GF-D8 (cell line): ENCODE measurements around the gene CD247.

Experiments
- DNase-seq: peaks from one replicate; lab custom pipeline; 2025; lab: John Stamatoyannopoulos, UW

Gene CD247

DNA sequence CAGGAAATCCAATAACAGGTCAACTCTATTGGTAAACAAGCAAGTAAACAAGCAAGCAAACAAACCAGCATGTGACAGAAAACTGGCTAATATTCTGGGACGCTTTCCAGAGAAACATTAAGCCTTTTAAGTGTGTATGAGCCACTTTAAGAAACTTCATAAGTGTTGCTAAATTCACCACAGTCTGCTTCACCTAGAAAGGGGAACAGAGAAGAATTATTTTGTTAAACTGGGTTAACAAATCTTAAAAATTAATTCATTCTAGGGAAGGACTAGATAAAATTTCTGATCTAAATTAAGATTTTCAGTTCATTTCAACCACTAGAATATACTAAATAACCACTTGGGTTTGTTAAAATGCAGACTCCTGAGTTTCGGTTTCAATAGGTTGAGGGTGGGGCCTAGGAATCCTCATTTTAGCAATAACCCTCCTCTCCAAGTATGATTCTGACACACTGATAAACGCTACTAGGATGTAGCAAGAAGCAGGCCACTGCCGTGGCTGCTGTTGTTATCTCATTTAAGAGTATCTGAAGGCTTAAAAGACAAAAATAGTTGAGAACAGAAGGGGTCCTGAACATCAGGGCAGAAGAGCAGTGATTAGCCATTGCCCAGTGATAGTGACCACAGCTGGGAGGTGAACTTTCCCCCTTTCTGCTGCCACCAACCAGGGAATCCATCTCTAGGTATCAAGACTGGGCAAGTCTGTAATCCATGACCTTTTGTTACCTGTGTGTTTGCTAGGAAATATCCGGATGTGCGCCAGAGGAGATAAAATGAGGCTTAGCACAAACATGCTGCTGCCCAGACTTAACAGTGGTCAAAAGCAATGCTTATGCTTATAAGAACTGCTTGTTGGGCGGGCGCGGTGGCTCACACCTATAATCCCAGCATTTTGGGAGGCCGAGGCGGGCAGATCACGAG is 24.0 kb upstream of the CD247 start:
- DNase-seq, result no peak

DNA sequence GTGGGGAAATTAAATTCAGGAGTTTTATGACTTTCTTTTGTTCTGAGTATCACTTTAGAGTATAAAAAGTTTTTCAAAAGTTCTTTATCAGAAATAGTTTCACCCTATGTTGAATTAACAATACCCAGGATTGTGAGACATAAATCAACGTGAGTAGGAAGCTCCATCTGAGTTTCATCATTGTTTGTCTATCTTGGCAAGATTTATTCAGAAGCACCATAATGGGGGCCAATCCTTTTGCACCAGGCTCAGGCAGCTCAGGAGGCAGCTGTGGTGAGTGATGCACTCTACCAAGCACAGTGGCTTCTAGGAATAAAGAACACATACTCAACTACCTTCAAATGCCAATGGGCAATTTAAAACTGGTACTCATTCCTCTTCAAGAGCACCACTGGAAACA is 23.3 kb upstream of the CD247 start:
- DNase-seq, result no peak

DNA sequence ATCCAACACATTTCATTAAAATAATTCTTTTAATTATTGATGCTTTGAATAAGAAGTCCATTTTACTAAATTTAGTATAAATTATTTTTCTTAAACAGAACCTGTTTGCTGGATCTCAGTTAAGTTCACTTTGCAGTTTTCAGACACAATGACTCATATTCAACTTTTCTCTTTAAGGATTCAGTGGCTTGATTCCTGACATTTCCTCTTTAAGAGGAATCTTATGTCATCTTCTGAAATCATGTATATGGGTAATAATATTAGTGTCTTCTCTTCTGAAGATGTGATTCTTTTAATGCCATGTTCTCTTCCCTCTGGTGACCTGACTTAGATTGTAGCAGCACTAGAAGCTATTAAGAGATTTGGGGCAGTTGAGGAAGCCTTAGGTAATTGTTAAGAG is 22.7 kb upstream of the CD247 start:
- DNase-seq, result no peak

DNA sequence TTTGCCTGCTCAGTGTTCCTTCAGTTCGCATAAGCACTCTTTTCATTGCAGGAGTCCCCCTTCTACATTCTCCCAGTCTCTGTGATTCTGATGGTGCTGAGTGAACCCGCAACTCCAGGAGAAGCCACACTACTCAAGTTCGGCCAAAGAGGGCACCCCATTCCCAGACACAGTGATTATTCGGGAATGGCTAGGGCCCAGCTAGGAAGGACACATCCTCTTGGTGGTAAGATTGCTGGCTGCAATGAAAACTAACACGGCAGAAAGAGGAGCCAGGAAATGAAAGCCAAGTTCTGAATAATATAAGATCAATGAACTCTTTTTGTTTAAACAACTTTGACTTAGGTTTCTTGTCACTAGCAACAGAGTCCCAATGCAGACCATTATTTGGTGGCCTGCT is 20.3 kb upstream of the CD247 start:
- DNase-seq, result no peak

DNA sequence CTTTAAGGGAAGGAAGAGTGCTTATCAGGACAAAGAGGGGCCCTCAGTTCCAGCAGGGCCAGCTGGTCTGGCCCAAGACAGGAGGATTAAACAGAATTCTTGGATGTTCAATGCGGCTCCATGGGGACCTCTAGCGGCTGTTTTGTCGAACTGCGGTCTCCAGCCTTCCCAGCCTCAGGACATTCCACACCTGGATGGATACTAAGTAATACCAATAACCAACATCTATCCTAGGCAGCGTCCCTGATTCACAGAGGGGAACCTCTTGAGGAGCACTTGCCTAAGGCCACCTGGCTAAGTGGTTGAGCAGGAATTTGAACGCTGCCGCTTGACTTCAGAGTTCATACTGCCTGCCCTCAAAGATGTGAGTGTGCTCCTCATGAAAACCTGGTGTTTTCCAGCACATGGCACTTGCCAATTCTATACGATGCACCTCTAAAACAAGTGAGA is 15.5 kb upstream of the CD247 start:
- DNase-seq, result no peak

DNA sequence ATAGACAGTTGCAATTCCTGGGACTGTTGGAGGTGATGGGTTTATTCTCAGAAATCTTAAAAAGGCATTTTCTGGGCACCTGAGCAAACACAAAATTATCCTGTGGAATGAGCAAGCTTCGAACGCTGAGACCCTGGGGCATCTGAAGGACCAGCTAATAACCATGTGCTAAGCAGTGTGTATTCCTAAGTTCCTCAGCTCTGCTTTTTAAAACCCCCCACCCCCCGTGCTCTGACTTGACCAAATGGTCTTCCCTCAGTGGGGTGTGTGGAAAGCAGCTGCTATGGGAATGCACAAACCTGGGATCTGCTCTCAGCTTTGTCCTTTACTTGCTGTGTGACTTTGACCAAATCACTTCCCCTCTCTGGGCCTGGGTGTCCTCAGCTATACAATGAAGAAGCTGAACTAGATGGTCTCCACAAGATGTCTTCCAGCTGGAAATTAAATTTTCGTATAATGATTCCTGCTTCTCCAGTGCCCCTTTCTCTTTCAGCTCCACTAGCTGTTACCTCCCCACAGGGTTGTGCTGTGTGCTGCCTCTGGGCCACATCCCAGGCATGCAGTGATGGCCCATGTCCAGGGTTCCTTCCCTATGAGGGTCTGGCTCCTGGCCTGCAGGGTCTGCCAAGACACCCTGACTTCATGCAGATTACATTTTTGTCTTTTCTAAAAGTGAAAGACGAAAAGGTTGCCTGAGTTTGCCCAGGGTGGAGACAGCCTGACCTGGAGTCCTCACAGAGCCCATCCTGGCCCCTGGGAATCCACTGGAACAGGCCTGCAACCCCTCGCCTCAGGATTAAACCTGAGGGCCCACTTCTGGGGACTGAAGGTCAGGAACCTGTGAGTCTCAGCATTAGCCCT is 14.9 kb upstream of the CD247 start:
- no peak for DNase-seq

DNA sequence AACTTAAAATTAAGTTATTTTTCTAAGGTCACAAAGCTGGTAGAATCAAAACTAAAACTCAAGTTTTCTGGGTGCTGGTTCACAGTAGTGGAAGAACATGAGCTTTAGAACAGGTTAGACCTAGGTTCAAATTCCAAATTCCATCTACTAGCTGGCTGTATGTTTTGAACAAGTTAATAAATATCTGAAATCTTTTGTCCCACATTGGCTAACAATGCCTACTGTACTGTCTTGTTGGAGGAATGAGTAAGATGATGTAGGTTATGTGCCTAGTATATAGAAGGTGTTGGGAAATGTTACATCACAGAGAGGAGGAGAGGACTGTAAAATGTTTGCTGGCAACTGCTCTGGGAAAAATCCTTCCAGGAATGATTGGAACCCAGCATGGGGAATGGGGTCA is 14.0 kb upstream of the CD247 start:
- no peak for DNase-seq

DNA sequence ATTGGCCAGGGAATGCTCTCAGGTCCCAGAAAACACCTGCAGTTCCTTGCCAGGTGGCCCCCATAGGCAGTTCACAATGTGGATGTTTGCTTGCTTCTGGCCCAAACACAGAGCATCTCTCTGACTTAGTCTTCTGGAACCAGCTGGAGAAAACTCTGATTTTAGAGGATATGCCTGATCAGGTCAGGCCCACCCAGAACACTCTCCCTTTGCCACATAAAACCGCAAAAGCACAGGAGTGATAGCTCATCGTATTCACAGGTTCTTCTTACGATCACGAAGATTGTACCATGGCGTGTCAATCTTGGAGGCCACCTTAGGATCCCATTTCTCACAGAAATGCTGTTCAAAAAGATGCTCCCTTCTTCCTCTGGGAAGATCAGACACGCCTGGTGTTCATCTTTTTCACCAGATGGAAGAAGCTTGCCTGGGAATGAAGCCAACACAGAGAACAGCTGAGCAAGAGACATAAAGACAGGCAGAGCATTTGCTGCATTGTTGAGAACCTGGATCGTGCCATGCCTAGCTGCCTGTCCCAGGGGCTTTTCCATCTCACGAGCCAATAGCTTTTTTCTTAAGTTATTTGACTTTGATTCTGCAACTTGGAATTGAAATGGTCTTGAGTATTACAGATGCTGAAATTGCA is 11.6 kb upstream of the CD247 start:
- DNase-seq, result no peak

DNA sequence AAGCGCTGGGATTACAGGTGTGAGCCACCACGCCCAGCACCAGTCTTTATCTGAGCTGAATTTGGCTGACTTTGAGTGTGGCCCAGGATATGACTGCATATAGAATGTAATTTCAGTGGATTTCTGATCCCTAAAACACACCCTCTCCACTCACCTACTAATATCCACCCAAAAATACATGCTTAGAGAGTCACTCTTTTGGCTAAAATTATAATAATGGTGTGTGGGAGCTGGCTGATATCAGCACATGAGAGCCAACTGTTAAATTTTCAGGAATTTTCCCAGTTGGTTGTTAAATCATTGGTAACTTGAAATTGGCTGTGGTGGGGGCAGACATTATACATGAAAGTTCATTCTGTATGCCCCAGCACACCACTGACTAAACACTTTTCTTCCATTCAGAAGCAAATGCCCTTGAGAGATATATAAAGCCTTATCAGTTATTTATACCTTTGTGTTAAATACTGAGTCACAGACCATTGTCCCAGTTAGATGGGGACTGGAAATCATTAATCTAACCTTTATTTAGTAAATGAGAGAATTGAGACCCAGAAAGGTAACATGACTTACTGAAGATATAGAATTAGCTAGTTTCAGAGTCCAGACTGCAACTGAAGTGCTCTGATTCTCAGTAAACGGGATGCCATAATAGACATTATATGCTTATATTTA is 9.9 kb upstream of the CD247 start:
- no peak for DNase-seq

DNA sequence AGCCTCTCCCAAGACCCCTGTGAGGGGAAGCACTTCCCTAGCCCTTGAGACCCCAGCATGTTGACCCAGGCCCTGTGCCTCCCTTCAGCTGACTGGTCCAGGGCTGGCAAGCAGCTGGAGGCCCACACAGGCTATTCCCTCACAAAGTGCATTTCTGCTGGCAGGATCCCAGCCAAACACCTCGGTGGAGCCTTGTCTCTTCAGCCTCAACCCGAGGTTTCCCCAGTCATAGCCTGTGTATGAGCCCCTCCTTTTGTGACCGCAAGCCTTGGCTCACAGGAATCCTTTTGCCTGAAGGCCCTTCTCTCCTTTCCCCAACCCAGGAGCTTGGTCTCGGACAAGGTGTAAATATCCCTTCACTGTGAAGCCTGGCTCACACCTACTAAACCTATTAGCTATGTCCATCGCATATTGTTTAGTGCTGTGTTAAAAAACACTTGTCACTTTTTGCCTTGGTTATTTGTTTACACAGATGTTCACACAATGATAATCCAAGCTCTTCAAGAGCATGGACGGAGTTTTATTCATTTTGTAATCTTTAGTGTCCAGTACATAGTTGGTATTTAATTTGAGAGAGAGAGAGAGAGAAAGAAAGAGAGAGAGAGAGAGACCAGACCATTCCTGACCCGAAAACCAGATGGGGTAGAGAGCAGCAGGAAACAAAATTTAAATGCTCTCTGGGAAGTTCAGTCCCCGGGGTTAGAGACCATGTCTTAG is 8.5 kb upstream of the CD247 start:
- DNase-seq, result no peak

DNA sequence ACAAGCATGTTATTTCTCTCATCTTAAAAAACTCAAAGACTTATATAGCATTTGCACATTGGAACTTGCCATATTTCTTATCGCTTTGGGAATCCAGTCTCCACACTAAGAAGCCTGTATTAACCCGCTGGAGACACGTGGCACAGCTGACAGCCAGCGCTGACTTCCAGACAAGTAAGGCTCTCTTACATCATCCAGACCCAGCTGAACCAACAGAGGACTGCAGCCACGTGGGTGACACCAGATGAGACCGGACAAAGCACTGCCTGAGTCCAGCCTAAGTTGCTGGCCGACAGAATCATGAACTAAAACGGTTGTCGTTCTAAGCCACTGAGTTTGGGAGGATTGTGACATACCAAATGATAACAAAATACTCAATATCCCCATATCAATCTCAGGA is 6.3 kb upstream of the CD247 start:
- DNase-seq, result no peak

DNA sequence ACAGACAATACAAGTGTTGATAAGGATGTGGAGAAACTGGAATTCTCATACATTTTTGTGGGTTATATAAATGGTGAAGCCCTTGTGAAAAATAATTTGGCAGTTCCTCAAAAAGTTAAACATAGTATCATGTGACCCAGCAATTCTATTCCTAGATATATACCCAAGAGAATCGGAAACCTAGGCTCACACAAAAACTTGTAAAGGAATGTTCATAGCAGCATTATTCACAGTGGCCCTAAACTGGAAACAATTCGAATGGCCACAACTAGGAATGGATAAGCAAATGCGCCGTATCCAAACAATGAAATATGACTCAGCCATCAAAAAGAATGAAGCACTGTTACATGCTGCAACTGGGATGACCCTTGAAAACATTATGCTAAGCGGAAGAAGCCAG is 3.9 kb upstream of the CD247 start:
- DNase-seq, result no peak

DNA sequence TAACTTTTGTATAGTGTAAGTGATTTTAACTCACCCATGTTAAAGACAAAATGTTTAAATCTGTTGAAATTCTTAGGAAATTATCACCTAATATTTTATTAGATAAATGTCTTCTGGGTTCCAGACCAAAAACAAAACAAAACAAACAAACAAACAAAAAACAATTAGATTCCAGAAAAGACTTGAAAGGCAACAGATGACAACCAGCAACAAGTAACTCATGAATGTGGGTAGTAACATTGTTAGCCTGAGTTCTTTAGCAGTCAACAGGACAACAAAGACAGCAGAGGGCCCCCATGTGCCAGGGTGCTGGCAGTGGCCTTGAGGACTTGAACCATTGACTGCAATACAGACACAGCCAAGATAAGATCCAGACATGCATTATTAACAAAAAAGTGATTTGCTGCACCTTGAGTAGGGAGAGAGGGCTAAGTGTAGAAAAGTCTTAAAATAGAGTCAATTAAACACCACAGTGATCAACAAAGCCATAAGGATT is 2.4 kb upstream of the CD247 start:
- DNase-seq, result no peak

DNA sequence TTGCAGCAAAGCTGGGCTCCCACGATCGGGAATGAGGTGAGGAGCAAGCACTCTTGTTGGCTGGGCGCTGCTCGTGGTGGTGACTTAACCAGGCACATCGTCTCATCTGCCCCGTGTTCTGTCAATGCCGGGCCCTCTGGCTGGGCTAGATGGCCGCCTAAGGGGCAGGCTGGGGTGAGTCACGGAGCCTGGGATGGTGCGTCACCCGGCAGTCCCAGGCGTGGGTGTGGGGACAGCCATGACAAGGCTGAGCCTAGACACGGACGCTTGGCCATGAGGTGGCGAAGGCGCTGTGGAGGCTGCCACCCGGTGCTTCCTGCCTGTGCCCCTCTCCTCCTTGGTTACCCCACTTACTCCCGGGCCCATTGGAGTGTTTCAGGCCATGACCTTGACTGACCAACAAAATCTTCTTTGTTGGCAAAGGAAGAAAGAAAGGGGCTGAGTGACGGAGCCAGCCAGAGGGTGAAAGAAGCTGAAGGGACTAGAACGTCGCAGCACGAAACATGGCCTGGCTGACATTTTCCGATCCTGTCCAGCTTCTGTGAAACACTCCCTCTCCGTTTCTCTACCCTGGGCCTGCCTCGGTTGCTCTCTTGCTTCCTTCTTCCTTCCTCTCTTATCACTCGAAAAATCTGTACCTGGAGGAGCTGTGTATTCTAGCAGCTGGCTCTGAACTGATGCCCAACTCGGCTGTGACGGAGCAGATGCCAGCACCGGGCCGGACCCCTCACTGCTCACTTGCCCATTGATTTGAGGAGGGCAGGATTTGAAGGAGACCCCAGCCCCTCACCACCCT is 596 bp downstream of the CD247 start:
- no peak for DNase-seq

DNA sequence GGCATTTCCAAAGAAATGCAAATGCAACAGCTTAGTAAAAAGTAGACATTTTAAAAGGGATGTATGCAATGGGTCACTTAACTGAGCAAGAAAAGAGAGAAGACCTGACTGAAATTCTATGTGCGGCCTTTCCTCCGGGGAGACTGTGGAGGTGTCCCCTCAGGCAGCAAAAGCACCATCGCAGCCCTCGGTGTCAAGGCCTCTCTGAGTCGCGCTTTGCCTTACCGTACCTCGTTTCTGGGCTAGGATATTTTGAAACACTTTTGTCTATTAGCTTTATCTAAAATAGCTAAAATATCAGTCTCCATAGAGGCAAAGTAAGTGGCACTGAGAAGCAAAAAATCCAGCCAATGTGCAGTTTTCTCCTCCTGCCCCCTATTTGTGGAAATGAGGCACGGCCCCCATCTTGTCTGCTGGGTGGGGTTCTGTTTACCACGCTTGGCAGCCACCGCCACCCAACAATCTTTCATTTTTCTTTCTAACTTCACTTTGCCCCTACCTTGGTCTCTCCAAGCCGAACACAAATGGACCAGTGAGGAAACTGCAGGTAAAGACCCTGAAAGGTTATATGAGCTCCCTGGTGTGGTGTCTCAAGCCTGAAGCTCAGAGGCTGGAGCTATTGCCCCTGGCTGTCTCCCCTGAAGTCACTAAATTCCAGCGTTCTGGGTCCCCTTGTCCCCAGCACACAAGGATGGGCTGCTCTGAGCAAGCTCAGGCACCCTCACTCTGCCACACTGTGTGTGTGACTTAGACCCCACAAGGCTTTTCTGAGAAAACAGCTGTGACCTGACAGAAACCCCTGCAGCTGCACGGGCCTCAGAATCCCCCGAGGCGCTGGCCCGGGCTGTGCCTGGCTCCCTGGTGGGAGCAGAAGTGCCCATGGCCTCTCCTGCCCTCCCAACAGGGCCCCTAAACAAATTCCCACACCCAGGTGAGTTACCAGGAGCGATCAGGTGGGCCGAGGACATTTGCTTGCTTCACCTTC is 1.6 kb downstream of the CD247 start:
- no peak for DNase-seq

DNA sequence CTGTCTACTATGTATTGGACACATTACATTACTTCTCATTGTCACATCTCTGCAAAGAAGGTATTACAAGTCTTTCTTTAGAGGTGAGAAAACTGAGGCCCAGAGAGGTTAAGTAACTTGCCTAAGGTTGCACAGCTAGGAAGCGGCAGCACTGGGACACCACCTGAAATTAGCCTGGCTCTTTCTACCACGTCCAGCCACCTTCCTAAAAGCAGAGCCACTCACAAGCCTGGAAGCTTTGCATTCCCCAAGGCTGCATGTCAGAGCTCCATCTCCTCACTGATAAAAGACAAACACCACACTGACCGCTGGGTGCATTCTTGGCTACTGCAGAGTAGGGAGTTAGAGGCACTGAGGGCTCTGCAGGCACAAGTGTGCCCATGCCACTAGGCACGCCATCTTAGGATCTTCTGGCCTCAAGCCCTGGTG is 2.4 kb downstream of the CD247 start:
- DNase-seq, result no peak

DNA sequence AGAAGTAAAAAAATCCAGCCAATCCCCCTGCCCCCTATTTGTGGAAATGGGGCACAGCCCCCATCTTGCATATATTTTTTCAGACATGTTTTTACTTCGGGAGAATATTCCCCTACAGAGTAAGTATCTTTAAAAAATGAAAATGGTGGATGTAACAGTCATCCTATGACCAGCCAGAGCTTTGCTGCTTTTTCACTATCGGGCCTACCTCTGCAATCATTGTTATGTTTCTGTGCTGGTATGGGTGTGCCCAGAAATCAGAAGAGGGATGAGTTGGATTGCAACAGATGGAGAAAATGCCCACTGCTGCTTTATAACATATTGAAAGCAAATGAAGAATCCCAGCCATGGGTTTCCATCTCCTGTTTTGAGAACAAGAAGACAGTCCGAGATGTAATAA is 2.9 kb downstream of the CD247 start:
- no peak for DNase-seq

DNA sequence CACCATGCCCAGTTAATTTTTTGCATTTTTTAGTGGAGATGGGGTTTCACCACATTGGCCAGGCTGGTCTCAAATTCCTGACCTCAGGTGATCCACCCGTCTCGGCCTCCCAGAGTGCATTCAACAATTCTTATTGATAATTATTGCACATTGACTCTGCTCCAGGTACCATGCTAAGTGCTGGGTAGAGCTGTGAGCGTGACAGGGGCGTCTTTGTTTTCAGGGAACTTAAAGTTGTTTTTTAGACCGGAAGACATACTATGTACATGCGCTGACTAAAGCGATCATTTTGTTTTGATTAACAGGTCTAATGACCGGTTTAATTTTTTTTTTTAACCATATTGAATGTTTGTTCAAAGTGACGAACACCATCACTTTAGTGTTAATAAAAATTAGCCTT is 4.0 kb downstream of the CD247 start:
- DNase-seq, result no peak

DNA sequence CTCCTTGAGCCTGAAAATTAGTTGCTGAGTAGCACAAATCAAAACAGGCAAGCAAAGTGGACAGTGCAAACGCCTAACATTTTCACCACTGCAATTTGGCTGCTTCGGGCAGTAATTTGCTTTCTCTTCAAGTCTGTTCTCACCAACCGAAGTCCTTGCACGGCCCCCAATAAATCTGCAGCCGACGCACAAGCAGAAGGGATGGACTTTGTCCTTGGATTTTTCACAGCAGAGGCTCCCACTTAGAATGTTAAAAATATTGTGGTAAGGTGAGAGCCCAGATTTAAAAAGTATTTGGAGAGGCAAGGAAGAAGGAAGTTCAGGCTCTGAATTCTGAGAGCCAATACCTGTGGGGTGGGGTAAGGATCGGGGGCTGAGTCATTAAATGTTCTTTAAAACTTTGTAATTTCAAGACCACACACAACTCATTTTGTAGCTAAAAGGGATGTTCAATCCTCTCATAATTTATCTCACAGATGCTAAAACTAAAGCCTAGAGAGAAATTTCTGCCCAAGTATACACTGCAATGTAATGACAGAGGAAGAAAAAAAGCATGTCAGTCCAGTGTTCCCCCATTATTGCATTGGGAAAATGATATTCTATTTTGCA is 6.2 kb downstream of the CD247 start:
- no peak for DNase-seq
